GM21360 (cell line): ENCODE data around the gene HOXD9.

ENCODE experiments used
- ATAC-seq: cut with Tn5 transposase; IDR thresholded peaks from one replicate; pipeline ENCODE4 v1.9.1; 2021; ENCODE audit warnings: mild to moderate bottlenecking, moderate library complexity; ENCODE audit not compliant: unreplicated experiment

The HOXD9 gene

GRCh38 chr2:176110415-176111308, 11.9 kb upstream of the HOXD9 start:
- no peak for ATAC-seq

DNA sequence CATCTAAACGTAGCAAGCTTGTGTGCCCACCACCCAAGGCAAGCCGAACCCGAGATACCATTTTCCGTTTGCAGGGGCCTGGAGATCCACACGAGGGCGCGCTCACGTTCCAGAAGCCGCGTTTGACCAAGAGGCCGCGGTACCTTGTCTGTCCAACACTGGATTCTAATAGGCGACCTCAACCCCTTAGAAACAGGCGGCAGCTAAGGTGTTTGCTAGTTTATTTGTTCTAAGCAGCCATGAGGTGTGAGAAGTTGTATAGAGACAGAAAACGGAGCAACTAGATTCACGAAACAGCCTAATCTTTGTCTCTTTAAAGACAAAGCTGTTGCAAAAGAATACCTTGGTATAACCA, 11.2 kb upstream of the HOXD9 start:
- ATAC-seq, result no peak

DNA sequence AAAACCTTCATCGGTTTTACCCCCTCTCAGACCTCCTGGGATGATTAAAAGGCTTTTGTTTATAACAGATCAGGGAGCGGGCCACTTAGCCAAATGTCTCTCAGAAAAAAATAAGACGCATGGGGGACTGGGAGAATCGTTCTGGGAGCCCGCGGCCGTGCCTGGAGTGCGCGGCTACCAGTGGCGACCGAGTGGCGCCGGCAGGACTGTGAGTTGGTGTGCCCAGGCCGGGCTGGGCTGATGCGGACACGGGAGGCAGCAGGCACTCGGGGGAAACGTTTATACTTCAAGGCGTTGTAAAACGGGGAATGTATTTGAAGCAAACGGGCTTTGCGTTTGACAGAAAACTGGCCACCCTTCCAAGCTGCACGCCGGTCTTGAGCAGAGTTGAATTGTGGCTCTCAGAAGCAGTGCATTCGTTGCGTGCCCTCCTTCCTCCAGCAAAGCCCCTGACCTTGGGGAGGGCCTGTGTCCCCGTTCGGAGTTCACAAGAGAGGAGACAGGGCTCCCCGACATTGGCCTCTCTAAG, 10.6 kb upstream of the HOXD9 start:
- ATAC-seq, result no peak

DNA sequence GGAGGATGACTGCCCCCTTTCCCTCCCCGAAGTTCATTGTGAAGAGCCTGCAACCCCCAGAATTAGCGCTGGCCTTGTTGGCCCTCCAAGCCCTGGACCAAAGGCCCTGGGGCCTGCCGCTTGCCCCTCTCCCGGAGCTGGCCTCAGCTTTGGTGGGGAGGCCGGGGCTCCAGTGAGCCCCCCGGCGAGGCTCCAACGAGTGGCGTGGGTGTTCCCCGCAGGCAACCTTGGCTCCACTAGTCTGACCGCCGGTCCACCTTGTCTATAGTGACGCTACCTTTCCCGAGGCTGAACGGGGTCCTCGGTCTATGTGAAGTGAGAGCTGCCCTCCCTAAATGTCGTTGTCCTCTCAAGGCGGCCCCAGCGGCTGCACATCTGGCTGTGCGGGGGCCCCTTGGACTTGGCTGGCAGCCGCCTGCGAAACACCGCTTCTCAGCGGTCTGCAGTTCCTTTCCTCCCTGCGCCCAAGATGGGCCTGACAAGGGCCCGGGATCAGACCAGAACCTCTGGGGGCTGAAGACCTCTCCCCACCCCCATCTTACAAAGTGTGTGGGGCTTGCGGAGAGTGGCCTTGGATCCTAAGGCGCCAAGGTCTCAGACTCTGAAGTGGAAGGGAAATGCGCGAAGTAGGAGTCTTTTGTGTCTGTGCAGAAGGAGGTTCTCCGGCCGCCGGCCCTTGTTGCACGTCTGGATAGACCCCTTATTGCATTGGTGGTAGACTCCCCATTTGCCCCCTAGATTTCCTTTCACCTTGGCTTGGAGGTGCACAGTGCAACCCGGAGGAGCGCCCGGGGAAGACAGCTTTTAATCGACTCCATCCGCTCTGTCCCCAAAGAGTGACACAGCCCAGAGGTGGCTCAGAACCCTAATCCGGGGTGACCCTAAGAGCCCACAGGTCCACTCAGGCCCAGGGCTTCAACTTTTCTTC, 9.9 kb upstream of the HOXD9 start:
- no peak for ATAC-seq

GRCh38 chr2:176114120-176114929, 8.2 kb upstream of the HOXD9 start:
- no peak for ATAC-seq

- no peak for ATAC-seq
Observed at GRCh38 chr2:176114930-176115625, 7.4 kb upstream of the HOXD9 start.

GRCh38 chr2:176115883-176116813, 6.4 kb upstream of the HOXD9 start, which contains the start of gene HOXD10:
HOXD10 (plus strand) TSS chr2:176116778; CDS start chr2:176116834, 56 bp downstream.
- ATAC-seq, result no peak

- ATAC-seq, result no peak
Observed at GRCh38 chr2:176117162-176117822, 5.2 kb upstream of the HOXD9 start.

GRCh38 chr2:176117823-176118371, 4.6 kb upstream of the HOXD9 start:
- no peak for ATAC-seq

DNA sequence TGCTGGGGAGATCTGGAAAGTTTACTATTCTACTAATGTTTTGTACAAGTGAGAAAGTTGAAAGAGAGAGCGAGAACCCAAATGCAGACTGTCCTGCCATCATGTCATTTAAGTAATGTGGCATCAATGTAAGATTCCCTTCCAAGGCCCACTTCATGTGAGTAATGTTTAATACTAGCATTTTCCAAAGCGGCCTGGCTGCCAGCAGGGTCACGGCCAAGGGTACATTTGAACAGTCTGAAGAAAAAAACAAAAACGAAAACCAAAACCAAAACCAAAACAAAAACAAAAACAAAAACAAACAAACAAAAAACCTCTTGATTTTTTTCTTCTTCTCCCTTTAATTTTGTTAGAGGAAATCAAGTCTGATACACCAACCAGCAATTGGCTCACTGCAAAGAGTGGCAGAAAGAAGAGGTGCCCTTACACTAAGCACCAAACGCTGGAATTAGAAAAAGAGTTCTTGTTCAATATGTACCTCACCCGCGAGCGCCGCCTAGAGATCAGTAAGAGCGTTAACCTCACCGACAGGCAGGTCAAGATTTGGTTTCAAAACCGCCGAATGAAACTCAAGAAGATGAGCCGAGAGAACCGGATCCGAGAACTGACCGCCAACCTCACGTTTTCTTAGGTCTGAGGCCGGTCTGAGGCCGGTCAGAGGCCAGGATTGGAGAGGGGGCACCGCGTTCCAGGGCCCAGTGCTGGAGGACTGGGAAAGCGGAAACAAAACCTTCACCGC, 3.7 kb upstream of the HOXD9 start:
- ATAC-seq, result no peak

- ATAC-seq, result no peak
Observed at GRCh38 chr2:176120364-176121189, 1.9 kb upstream of the HOXD9 start.

DNA sequence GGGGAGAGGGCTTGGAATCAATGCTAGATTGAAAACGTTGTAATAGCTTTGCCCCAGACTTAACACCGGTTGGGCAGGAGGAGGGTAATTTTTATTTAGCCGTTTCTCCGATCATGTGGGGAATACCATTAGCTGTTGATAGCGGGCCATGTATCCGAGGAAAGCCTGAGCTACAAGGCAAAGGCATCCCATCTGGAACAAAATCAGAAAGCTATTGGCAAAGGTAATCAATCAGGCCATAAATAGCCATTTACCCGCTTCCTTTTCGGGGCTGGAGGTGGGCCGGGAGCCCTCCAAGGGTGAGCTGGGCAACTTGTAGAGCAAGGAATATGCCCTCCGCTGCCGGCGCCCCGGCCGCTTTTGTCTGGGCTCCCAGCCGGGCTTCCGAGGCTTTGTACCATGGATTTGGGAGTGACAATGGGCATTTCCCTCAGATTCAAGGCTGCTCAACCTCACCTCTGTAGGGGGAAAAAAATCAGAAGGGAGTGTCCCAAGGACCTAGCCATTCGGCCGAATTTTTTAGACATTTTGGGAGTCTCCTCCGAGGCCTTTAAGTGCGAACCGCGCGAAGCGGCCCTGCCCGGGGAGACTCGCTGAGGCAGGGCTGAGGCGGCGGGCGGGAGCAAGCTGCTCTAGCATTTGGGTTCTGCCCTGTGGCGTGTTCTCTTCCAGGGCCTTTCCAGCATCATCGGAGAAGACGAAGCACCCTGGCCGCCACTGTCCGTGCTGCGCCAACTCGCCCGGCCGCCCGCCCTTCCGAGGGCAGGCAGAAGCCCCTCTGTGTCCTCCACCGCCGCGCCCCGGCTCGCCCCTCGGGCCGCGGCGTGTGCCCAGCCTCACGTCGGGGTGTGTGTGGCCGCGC, 1.1 kb upstream of the HOXD9 start:
- ATAC-seq, result no peak

DNA sequence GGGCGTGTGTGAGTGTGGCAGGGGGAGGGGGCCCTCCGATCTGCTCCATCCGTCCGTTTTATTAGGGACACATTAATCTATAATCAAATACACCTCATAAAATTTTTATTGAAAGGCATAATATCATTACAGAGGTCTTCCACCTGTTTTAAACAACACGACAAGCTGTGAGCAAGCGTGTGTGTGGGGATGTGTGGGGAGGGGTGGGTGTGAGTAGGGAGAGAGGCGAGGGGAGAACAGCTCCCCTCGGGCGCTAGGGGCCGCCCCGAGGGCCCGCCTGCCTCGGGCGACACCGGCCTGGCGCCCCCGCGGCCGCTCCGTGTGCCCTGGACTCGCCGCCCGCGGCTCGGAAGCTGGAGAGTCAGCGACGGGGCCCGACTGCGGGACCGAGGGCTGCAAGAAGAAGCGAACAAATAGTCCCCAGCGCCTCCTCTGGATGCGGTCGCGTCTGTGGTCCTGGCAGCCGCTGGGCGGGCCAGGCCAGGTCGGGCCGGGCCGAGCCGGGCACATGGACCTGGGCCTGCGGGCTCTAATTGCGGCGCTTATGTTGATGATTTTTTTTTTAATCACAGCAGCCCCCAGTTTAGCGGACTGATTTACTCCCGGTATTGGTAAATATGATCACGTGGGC, 352 bp upstream of the HOXD9 start:
- no peak for ATAC-seq

- ATAC-seq, result no peak
Observed at GRCh38 chr2:176123411-176124109, 1.0 kb downstream of the HOXD9 start.
